ENCODE measurements around the gene SMPD3. TPM values are rescaled to one million over a fixed set of nuclear protein-coding genes. Genes with fewer than 3 reads are reported as not detected.

Gene SMPD3
- total RNA-seq, 4 donors from 2014 or later = 2.3 TPM; not detected in 3

DNA sequence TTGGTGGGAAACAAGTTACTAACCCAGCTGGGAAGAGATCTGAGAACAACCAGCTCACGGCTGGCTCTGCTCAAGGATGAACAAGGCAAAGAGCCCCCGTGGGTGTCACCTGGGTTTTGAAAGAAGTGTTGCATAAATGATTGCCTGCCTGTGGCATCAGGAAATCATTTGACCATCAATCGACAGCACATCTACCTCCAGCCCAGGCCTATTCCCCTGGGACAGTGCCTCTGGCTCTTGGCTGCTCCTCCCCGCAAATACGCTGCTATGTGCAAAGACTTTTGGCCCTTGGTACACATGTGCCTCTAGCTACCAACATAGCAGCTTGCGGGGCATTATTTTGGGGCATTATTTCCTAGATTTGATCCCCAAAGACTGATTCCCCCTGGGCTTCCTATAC lies 39.4 kb upstream of the SMPD3 start:
- no peak for ATAC-seq
- H3K27ac ChIP-seq = no peak overlapping the region
- H3K9me3 ChIP-seq = no peaks in the 10 kb centered on the region
- TF ChIP-seq, protein P1, sequence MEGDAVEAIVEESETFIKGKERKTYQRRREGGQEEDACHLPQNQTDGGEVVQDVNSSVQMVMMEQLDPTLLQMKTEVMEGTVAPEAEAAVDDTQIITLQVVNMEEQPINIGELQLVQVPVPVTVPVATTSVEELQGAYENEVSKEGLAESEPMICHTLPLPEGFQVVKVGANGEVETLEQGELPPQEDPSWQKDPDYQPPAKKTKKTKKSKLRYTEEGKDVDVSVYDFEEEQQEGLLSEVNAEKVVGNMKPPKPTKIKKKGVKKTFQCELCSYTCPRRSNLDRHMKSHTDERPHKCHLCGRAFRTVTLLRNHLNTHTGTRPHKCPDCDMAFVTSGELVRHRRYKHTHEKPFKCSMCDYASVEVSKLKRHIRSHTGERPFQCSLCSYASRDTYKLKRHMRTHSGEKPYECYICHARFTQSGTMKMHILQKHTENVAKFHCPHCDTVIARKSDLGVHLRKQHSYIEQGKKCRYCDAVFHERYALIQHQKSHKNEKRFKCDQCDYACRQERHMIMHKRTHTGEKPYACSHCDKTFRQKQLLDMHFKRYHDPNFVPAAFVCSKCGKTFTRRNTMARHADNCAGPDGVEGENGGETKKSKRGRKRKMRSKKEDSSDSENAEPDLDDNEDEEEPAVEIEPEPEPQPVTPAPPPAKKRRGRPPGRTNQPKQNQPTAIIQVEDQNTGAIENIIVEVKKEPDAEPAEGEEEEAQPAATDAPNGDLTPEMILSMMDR (IDR thresholded peaks at IDR 0.05 in 4 of 5, conservative IDR thresholded peaks at IDR 0.05 in 1 of 5) = no peak
- TF ChIP-seq POLR2A (IDR thresholded peaks at IDR 0.05) = no peak
- no peaks in the 10 kb centered on the region for H3K27me3 ChIP-seq
- intact Hi-C loops (cut with DNase I; ENCODE audit: low total_unique reads) = no loop called here
- H3K36me3 ChIP-seq = no peaks in the 10 kb centered on the region
- DNase-seq = no peak
- no peak overlapping the region for H3K4me3 ChIP-seq
- no peaks in the 10 kb centered on the region for H3K4me1 ChIP-seq
- in situ Hi-C loops (cut with MboI; ENCODE audit: low sequenced_read_pairs in 4 of 4) = no loop called here

DNA sequence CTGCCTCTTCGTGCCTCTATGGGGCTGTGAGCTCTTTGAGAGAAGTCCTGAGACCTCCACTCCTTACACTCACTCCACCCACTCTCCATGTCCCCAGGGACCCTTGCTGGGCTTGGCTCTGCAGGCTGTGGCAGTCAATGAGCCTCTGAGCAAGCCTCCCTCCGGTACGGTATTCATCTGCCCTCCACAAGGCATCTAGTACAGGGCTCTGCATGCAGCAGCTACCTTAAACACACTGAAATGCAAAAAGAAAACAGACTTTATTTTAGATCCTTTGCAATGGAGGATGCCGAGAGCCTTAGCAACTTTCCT lies 38.9 kb upstream of the SMPD3 start:
- Histone ChIP-seq H3K4me3 (no peak overlapping the region), H3K27me3 (no peaks in the 10 kb centered on the region), H3K27ac (no peak overlapping the region), H3K36me3 (no peaks in the 10 kb centered on the region), H3K4me1 (no peaks in the 10 kb centered on the region), H3K9me3 (no peaks in the 10 kb centered on the region)
- ATAC-seq (no peak), DNase-seq (no peak)
- intact Hi-C loops (cut with DNase I; ENCODE audit: low total_unique reads) (no loop called here), in situ Hi-C loops (cut with MboI; ENCODE audit: low sequenced_read_pairs in 4 of 4) (no loop called here)
- no peak for TF ChIP-seq POLR2A (IDR thresholded peaks at IDR 0.05)
- TF ChIP-seq, protein P1 (IDR thresholded peaks at IDR 0.05 in 4 of 5, conservative IDR thresholded peaks at IDR 0.05 in 1 of 5) = no peak

DNA sequence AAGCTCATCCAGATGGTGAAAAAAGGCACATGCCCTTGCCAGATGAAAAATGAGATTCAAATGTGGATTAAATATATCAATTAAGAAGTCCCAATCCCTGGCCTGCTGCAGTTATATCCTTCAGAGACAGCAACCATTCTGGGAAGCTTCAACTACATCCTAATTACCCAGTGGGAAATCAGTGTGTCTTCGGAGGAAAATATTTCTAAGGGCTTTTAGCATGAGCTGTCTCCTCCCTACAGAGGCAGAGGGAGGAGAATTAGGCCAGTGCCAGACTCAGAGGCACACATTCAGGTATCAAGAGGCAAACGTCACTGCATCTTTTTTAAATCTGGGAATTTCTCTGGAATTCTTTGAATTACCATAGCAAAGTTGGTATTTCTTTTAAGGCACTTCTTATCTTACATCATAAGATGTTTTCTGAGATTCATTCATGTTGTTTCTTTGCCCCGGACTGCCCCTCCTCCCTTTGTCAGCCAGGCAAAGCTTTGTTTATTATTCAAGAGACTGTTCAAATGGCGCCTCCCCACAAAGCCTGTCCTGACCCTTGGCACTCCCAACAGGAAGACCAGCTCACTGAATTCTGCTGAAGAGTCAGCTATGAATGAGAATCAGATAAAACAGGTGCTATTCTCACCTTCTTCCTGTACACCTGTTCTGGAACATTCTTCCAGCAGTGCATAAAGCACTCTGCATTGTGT lies 38.3 kb upstream of the SMPD3 start:
- intact Hi-C loops (cut with DNase I; ENCODE audit: low total_unique reads) = no loop called here
- H3K36me3 ChIP-seq = no peaks in the 10 kb centered on the region

DNA sequence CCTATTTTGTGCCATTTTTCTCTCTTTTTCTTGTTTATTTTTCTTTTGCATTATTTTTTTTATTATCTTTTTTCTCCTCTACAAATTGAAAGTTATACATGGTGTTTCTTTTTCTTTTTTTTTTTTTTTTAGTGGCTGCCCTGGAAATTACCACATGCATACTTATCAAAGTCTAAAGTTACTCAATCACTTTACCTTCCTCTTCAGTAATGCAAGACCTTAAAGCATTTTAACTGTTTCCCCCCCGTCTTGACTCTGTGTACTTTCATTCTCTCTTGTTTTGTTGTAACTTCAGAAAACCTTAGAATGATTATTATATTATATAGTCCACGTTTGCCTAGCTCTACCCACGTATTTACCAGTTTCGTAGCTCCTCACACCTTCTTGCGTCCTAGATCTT lies 33.3 kb upstream of the SMPD3 start:
- H3K27ac ChIP-seq = no peak overlapping the region
- H3K9me3 ChIP-seq = no peaks in the 10 kb centered on the region
- ATAC-seq (no peak), DNase-seq (no peak)
- no peaks in the 10 kb centered on the region for H3K4me1 ChIP-seq
- H3K36me3 ChIP-seq = no peaks in the 10 kb centered on the region
- in situ Hi-C loops (cut with MboI; ENCODE audit: low sequenced_read_pairs in 4 of 4) = no loop called here
- no peaks in the 10 kb centered on the region for H3K27me3 ChIP-seq
- H3K4me3 ChIP-seq = no peak overlapping the region
- intact Hi-C loops (cut with DNase I; ENCODE audit: low total_unique reads) = no loop called here
- TF ChIP-seq, protein P1 (IDR thresholded peaks at IDR 0.05 in 4 of 5, conservative IDR thresholded peaks at IDR 0.05 in 1 of 5) = no peak
- TF ChIP-seq POLR2A (IDR thresholded peaks at IDR 0.05) = no peak

More for the DNA sequence above, 38.3 kb upstream of the SMPD3 start:
- H3K4me3 ChIP-seq = no peak overlapping the region
- in situ Hi-C loops (cut with MboI; ENCODE audit: low sequenced_read_pairs in 4 of 4) = no loop called here
- DNase-seq (no peak), ATAC-seq (no peak)
- H3K9me3 ChIP-seq = no peaks in the 10 kb centered on the region
- TF ChIP-seq POLR2A (IDR thresholded peaks at IDR 0.05) = no peak
- TF ChIP-seq, protein P1 (IDR thresholded peaks at IDR 0.05 in 4 of 5, conservative IDR thresholded peaks at IDR 0.05 in 1 of 5) = no peak
- H3K4me1 ChIP-seq = no peaks in the 10 kb centered on the region
- H3K27me3 ChIP-seq = no peaks in the 10 kb centered on the region
- no peak overlapping the region for H3K27ac ChIP-seq

Data from gastrocnemius medialis (tissue), 4 donors.